Keratinocyte (primary cell): Measurements from ENCODE around the gene SPA17. TPM values are rescaled to one million over a fixed set of nuclear protein-coding genes. Genes with fewer than 3 reads are reported as not detected.

Source experiments
- DNase-seq: peaks from one replicate; pipeline ENCODE4 v3.0.0-alpha.2; 2011; ENCODE audit warnings: low read depth, missing footprints, low spot score
- FAIRE-seq: peaks from 2 replicates; lab custom pipeline; 2011; peaks lifted over from hg19 to GRCh38; lab: Jason Lieb, UNC
- H2AFZ ChIP-seq: 2 replicates; pipeline ENCODE4 v1.6.0; 2012; ENCODE audit warnings: low read length, control low read depth, inconsistent platforms; ENCODE audit not compliant: control insufficient read depth
- H3K27ac ChIP-seq: 2 replicates; pipeline ENCODE4 v1.5.1; 2011; ENCODE audit warnings: low read length; ENCODE audit not compliant: control insufficient read depth, insufficient read depth
- H3K27me3 ChIP-seq: 3 replicates; pipeline ENCODE4 v1.6.0; 2011; ENCODE audit warnings: low read length; ENCODE audit not compliant: control insufficient read depth, insufficient read depth; ENCODE audit errors: extremely low read depth
- H3K36me3 ChIP-seq, 2 experiments: 2 replicates in 1 of 2; 3 replicates in 1 of 2; pipeline ENCODE4 v1.5.1; 2011; ENCODE audit warnings: low read length in 2 of 2, mild to moderate bottlenecking in 1 of 2; ENCODE audit not compliant: control insufficient read depth in 2 of 2, insufficient read depth in 2 of 2; ENCODE audit errors: extremely low read depth in 1 of 2
- H3K4me1 ChIP-seq: 3 replicates; pipeline ENCODE4 v1.5.1; 2011; ENCODE audit warnings: low read length; ENCODE audit not compliant: control insufficient read depth, insufficient read depth; ENCODE audit errors: extremely low read depth
- H3K4me2 ChIP-seq: 3 replicates; pipeline ENCODE4 v1.6.0; 2011; ENCODE audit warnings: low read depth, low read length; ENCODE audit not compliant: control insufficient read depth, insufficient read depth; ENCODE audit errors: extremely low read depth
- H3K4me3 ChIP-seq, 3 experiments: fragments of 200-600 bp in 1 of 3; sonication (generic) in 1 of 3; 2 replicates in 2 of 3; 3 replicates in 1 of 3; pipeline ENCODE4 v1.5.1; 2011 to 2016; ENCODE audit warnings: low read length in 3 of 3, mild to moderate bottlenecking in 3 of 3, control low read depth in 2 of 3, inconsistent platforms in 1 of 3, low read depth in 1 of 3, mixed read lengths in 1 of 3, mixed run types in 1 of 3, moderate library complexity in 1 of 3; ENCODE audit not compliant: control insufficient read depth in 2 of 3, insufficient read depth in 2 of 3; ENCODE audit errors: extremely low read depth in 1 of 3
- H3K79me2 ChIP-seq: 2 replicates; pipeline ENCODE4 v1.6.0; 2012; ENCODE audit warnings: low read length; ENCODE audit not compliant: control insufficient read depth, insufficient read depth
- H3K9ac ChIP-seq: 3 replicates; pipeline ENCODE4 v1.6.0; 2011; ENCODE audit warnings: low read length; ENCODE audit not compliant: control insufficient read depth, insufficient read depth; ENCODE audit errors: extremely low read depth
- H3K9me1 ChIP-seq: 3 replicates; pipeline ENCODE4 v1.6.0; 2011; ENCODE audit warnings: low read length; ENCODE audit not compliant: control insufficient read depth, insufficient read depth; ENCODE audit errors: extremely low read depth
- H3K9me3 ChIP-seq: 2 replicates; pipeline ENCODE4 v1.5.1; 2012; ENCODE audit warnings: low read depth, low read length; ENCODE audit not compliant: control insufficient read depth
- H4K20me1 ChIP-seq: 3 replicates; pipeline ENCODE4 v1.6.0; 2011; ENCODE audit warnings: low read length; ENCODE audit not compliant: control insufficient read depth, insufficient read depth; ENCODE audit errors: extremely low read depth
- EZH2 ChIP-seq: IDR thresholded peaks from one replicate; pipeline ENCODE4 v1.6.1; 2012; ENCODE audit warnings: inconsistent platforms, mild to moderate bottlenecking, low read length, moderate library complexity
- dilution Hi-C: fragments of 300-500 bp; cut with MboI; formaldehyde crosslinking; loops from one replicate; pipeline ENCODE4 v1.7.0; 2020; ENCODE audit warnings: low sequenced_read_pairs; ENCODE audit not compliant: extremely low pct_ligation_motif_present
- polyA plus RNA-seq, 5 experiments: library from polyadenylated mRNA; depleted of rRNA in 3 of 5; stranded (reverse) in 3 of 5; stranded (forward) in 1 of 5; unstranded in 1 of 5; fragments of >200 nt; gene quantifications; 1 replicate in 1 of 5; 2 replicates in 3 of 5; 3 replicates in 1 of 5; pipeline versions ENCODE4 v1.2.1 to v1.2.3, GENCODE V29; 2011 to 2012; ENCODE audit warnings: missing spikeins in 2 of 5, low read depth in 1 of 5, low replicate concordance in 1 of 5
- TF ChIP-seq, protein P1 (sequence below), 3 experiments: IDR thresholded peaks in 1 of 3; conservative IDR thresholded peaks in 1 of 3; optimal IDR thresholded peaks in 1 of 3; 2 replicates in 2 of 3; 3 replicates in 1 of 3; pipeline versions ENCODE3 to v1.5.1; 2011; ENCODE audit warnings: low read length in 3 of 3, mild to moderate bottlenecking in 3 of 3, moderate library complexity in 2 of 3, control low read depth in 1 of 3, inconsistent platforms in 1 of 3; ENCODE audit not compliant: insufficient read depth in 2 of 3; ENCODE audit errors: extremely low read depth in 1 of 3

Gene SPA17
- polyA plus RNA-seq, 1 donor (not counting 4 experiments of a cell fraction or from before 2014, with no cell fraction given) = 19.5 TPM

DNA sequence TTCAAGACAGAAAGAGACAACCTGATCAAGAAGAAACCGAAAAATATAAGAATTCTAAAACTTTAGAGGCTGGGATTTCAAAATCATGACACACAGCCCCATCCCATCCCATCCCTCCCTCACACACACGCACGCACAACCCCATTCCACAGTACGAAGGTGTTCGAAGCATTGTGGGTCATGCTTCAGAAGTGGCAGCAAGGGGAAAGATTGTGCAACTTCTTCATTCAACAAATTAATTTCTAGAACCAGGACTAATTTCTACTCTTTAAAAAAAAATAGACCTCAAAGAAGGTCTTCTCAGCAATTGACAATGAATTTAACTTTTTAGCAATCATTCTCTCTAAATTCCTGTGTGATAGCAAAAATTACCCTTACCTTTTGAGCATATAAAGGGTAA, 867 bp downstream of the SPA17 start:
- H2AFZ ChIP-seq = no peak overlapping the region
- H3K9me3 ChIP-seq = no peaks in the 10 kb centered on the region
- H3K9ac ChIP-seq = no peak overlapping the region
- H3K4me3 ChIP-seq = peak overlapping the region in 2 of 3 experiments; percentile 58 to 74
- H3K36me3 ChIP-seq = no peaks in the 10 kb centered on the region
- peaks cover 6% of the 10 kb centered on the region for H3K4me1 ChIP-seq
- H4K20me1 ChIP-seq = no peaks in the 10 kb centered on the region
- DNase-seq (no peak), FAIRE-seq (no peak)
- TF ChIP-seq, protein P1, sequence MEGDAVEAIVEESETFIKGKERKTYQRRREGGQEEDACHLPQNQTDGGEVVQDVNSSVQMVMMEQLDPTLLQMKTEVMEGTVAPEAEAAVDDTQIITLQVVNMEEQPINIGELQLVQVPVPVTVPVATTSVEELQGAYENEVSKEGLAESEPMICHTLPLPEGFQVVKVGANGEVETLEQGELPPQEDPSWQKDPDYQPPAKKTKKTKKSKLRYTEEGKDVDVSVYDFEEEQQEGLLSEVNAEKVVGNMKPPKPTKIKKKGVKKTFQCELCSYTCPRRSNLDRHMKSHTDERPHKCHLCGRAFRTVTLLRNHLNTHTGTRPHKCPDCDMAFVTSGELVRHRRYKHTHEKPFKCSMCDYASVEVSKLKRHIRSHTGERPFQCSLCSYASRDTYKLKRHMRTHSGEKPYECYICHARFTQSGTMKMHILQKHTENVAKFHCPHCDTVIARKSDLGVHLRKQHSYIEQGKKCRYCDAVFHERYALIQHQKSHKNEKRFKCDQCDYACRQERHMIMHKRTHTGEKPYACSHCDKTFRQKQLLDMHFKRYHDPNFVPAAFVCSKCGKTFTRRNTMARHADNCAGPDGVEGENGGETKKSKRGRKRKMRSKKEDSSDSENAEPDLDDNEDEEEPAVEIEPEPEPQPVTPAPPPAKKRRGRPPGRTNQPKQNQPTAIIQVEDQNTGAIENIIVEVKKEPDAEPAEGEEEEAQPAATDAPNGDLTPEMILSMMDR (optimal IDR thresholded peaks at IDR 0.05 in 1 of 3, IDR thresholded peaks at IDR 0.05 in 1 of 3, conservative IDR thresholded peaks at IDR 0.05 in 1 of 3; ENCODE audit: extremely low read depth in 1 of 3, insufficient read depth in 2 of 3, low read length in 3 of 3) = no peak
- no peak for TF ChIP-seq EZH2
- no peaks in the 10 kb centered on the region for H3K79me2 ChIP-seq
- H3K27me3 ChIP-seq = no peaks in the 10 kb centered on the region
- H3K4me2 ChIP-seq = peak overlapping the region; percentile 76
- dilution Hi-C loops = no loop called here
- H3K27ac ChIP-seq = no peak overlapping the region
- H3K9me1 ChIP-seq = no peaks in the 10 kb centered on the region

DNA sequence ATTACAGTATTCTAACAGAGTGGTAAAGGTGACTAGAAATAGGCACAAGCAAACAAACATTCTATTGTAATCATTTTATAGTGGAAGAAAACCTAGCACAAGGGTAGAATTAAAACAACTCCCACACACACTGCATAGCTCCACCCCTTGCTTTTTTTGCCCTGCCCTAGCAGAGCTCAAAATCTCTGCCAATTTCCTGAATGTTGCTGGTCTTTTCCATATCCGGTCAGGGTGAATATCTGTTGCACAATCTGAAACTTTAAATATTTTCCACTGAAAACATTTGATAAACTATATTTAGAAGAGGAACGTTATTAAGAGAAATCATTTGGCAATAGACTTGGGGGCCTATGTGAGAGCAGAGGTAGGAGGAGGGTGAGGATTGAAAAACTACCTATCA, 2.7 kb downstream of the SPA17 start:
- Histone ChIP-seq H3K4me1 (peaks cover 6% of the 10 kb centered on the region), H4K20me1 (no peaks in the 10 kb centered on the region), H3K36me3 (no peaks in the 10 kb centered on the region), H3K9me1 (no peaks in the 10 kb centered on the region), H3K4me3 (no peak overlapping the region), H3K9ac (no peak overlapping the region), H3K4me2 (no peak overlapping the region), H3K27ac (no peak overlapping the region), H3K27me3 (no peaks in the 10 kb centered on the region), H3K9me3 (no peaks in the 10 kb centered on the region), H3K79me2 (no peaks in the 10 kb centered on the region), H2AFZ (no peak overlapping the region)
- FAIRE-seq (no peak), DNase-seq (no peak)
- dilution Hi-C loops = no loop called here
- TF ChIP-seq, protein P1 (optimal IDR thresholded peaks at IDR 0.05 in 1 of 3, IDR thresholded peaks at IDR 0.05 in 1 of 3, conservative IDR thresholded peaks at IDR 0.05 in 1 of 3; ENCODE audit: extremely low read depth in 1 of 3, insufficient read depth in 2 of 3, low read length in 3 of 3) = no peak
- no peak for TF ChIP-seq EZH2
